ENCODE results near the gene SEC24D. TPM values are rescaled to one million over a fixed set of nuclear protein-coding genes. Genes with fewer than 3 reads are reported as not detected.

SEC24D gene
- total and polyA plus RNA-seq, 4 donors: 11.4 to 77.2 (median 52.0) TPM

DNA sequence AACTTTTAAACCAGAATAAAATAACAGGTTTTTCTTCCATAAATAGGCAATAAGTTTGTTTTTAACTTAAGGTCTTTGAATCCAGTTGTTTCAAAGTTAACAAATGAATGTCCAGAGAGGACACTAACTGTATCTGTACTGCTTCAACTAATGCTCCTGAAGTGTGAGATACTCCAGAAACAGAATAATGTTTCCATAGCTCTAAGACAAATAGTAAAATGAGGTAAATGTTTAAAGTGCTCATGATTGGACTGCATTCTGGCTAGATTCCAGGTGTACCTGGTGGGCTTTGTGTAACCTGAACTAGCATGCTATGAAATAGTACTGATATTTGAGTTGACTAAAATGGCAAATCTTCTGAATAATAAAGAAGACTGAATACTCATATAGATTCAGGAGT, 99.0 kb downstream of the SEC24D start:
- TF ChIP-seq, protein P1, sequence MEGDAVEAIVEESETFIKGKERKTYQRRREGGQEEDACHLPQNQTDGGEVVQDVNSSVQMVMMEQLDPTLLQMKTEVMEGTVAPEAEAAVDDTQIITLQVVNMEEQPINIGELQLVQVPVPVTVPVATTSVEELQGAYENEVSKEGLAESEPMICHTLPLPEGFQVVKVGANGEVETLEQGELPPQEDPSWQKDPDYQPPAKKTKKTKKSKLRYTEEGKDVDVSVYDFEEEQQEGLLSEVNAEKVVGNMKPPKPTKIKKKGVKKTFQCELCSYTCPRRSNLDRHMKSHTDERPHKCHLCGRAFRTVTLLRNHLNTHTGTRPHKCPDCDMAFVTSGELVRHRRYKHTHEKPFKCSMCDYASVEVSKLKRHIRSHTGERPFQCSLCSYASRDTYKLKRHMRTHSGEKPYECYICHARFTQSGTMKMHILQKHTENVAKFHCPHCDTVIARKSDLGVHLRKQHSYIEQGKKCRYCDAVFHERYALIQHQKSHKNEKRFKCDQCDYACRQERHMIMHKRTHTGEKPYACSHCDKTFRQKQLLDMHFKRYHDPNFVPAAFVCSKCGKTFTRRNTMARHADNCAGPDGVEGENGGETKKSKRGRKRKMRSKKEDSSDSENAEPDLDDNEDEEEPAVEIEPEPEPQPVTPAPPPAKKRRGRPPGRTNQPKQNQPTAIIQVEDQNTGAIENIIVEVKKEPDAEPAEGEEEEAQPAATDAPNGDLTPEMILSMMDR (IDR thresholded peaks at IDR 0.05; ENCODE audit: control extremely low read depth, extremely low read depth): no peak
- Histone ChIP-seq H3K27ac (ENCODE audit: low read depth in 1 of 2, low read length in 1 of 2) (no peak overlapping the region), H3K9ac (ENCODE audit: insufficient read depth in 1 of 2, low read length in 2 of 2) (no peak overlapping the region), H3K27me3 (ENCODE audit: control insufficient read depth in 3 of 3, insufficient read depth in 3 of 3, low read length in 2 of 3) (no peaks in the 10 kb centered on the region), H3K36me3 (ENCODE audit: control insufficient read depth in 4 of 4, insufficient read depth in 4 of 4, low read length in 4 of 4) (peaks cover 20 to 44% (median 25%) of the 10 kb centered on the region in 4 donors), H3K9me3 (ENCODE audit: control insufficient read depth in 4 of 4, insufficient read depth in 3 of 4, low read length in 3 of 4) (no peaks in the 10 kb centered on the region), H3K4me1 (ENCODE audit: control insufficient read depth in 5 of 5, insufficient read depth in 5 of 5, low read length in 5 of 5) (peaks cover 0 to 9% (median 0%) of the 10 kb centered on the region in 5 donors), H3K4me3 (no peak overlapping the region)
- ATAC-seq (ENCODE audit: insufficient read depth, low FRiP score) (no peak), DNase-seq (peak in 2 of 3 donors; percentile 11 to 32)

DNA sequence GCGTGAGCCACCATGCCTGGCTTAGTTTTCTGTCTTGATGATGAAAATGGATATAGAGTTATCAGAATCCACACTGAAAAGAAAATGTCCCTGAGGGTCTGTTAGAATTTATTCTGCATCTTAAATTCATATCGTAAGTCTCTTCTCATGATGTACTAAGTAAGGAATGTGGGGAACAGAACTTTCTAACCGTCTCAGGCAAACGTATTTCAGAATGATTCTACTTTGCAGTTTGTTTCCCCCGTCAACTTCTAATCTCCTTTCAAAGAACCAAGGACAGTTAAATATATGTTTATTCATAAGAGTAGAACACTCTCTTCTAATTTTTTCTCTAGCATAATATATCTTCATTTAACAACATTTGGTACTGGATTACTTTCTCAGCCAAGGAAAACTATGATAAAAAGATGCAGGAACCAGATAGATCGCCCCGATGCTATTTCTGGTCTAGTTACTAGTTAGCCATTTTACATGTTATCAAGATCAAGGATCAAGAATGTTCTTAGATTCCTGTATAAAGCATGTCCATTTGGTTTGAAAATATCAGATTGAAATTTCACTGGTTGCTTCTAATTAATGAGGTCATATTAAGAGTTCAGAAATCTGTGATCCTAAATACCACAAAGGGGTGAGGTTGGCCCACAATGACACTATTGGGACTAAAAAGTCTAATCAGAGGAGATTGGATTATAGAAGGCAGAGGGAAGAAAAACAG, 101.3 kb downstream of the SEC24D start:
- ATAC-seq (ENCODE audit: insufficient read depth, low FRiP score): no peak
- Histone ChIP-seq H3K36me3 (ENCODE audit: control insufficient read depth in 4 of 4, insufficient read depth in 4 of 4, low read length in 4 of 4) (peaks cover 18 to 45% (median 25%) of the 10 kb centered on the region in 4 donors), H3K27ac (ENCODE audit: low read depth in 1 of 2, low read length in 1 of 2) (no peak overlapping the region), H3K9me3 (ENCODE audit: control insufficient read depth in 4 of 4, insufficient read depth in 3 of 4, low read length in 3 of 4) (no peaks in the 10 kb centered on the region), H3K4me1 (ENCODE audit: control insufficient read depth in 5 of 5, insufficient read depth in 5 of 5, low read length in 5 of 5) (no peaks in the 10 kb centered on the region), H3K27me3 (ENCODE audit: control insufficient read depth in 3 of 3, insufficient read depth in 3 of 3, low read length in 2 of 3) (no peaks in the 10 kb centered on the region), H3K4me3 (no peak overlapping the region), H3K9ac (ENCODE audit: insufficient read depth in 1 of 2, low read length in 2 of 2) (no peak overlapping the region)
- DNase-seq: no peak
- 89 to 95% methylated on average over 7 of the region's 7 CpGs for WGBS, 2 donors
- TF ChIP-seq, protein P1 (IDR thresholded peaks at IDR 0.05; ENCODE audit: control extremely low read depth, extremely low read depth): no peak

DNA sequence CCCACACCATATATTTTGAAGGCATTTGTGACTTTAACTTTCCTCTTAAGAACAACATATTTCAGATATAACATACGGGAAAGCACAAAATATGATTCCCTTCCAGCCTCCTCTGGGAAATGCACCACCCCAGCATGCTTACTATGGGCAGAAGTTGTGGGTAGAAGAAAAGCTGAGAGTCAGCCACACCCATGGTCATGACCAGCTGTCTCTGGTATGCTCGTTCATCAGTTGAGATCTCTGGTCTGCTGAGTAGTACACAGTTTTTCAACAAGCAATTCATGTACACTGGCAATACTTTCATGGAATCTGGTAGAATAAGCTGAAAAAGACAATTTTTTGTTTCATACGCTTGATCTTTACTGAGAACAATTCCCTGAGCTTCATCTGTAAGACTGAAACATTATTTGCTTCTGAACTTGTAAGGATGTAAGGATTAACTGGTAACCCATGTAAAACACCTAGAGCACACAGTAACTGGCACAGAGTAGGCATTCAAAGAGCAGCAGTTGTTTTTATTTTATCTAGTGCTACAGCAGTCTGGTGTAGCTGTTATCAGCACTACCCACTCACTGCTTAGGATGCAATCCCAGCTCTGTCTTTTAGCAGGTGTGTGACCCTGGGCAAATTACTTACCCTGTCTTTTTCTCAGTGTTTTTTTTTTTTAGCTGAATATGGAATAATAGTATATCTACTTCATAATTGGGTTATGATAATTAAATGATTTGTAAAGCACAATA, 103.2 kb downstream of the SEC24D start:
- TF ChIP-seq, protein P1 (IDR thresholded peaks at IDR 0.05; ENCODE audit: control extremely low read depth, extremely low read depth): no peak
- Histone ChIP-seq H3K9ac (ENCODE audit: insufficient read depth in 1 of 2, low read length in 2 of 2) (no peak overlapping the region), H3K4me1 (ENCODE audit: control insufficient read depth in 5 of 5, insufficient read depth in 5 of 5, low read length in 5 of 5) (no peaks in the 10 kb centered on the region), H3K9me3 (ENCODE audit: control insufficient read depth in 4 of 4, insufficient read depth in 3 of 4, low read length in 3 of 4) (no peaks in the 10 kb centered on the region), H3K27ac (ENCODE audit: low read depth in 1 of 2, low read length in 1 of 2) (no peak overlapping the region), H3K4me3 (no peak overlapping the region), H3K36me3 (ENCODE audit: control insufficient read depth in 4 of 4, insufficient read depth in 4 of 4, low read length in 4 of 4) (peaks cover 16 to 40% (median 20%) of the 10 kb centered on the region in 4 donors), H3K27me3 (ENCODE audit: control insufficient read depth in 3 of 3, insufficient read depth in 3 of 3, low read length in 2 of 3) (no peaks in the 10 kb centered on the region)
- no peak for ATAC-seq (ENCODE audit: insufficient read depth, low FRiP score)
- WGBS, 2 donors: 61 to 92% methylated on average over 3 of the region's 3 CpGs
- no peak for DNase-seq
